Osteocyte (in vitro differentiated cells): ENCODE data around the gene AP5Z1. TPM values are rescaled to one million over a fixed set of nuclear protein-coding genes. Genes with fewer than 3 reads are reported as not detected.

Experiments
- DNase-seq: peaks from one replicate; pipeline ENCODE4 v3.0.0; 2021; ENCODE audit warnings: mixed read lengths; ENCODE audit not compliant: unreplicated experiment; ENCODE audit errors: extremely low spot score
- H3K27ac Mint-ChIP-seq: one replicate; pipeline ENCODE4 v1.8.0; 2021; ENCODE audit warnings: mild to moderate bottlenecking, mixed read lengths; ENCODE audit not compliant: unreplicated experiment
- H3K27me3 Mint-ChIP-seq: one replicate; pipeline ENCODE4 v1.8.0; 2021; ENCODE audit warnings: mixed read lengths; ENCODE audit not compliant: unreplicated experiment
- H3K36me3 Mint-ChIP-seq: one replicate; pipeline ENCODE4 v1.8.0; 2021; ENCODE audit warnings: mixed read lengths; ENCODE audit not compliant: unreplicated experiment
- H3K4me1 Mint-ChIP-seq: one replicate; pipeline ENCODE4 v1.8.0; 2021; ENCODE audit warnings: mixed read lengths; ENCODE audit not compliant: unreplicated experiment
- H3K4me3 Mint-ChIP-seq: one replicate; pipeline ENCODE4 v1.8.0; 2021; ENCODE audit warnings: mild to moderate bottlenecking, moderate library complexity, mixed read lengths; ENCODE audit not compliant: unreplicated experiment
- H3K9me3 Mint-ChIP-seq: one replicate; pipeline ENCODE4 v1.8.0; 2021; ENCODE audit warnings: mixed read lengths; ENCODE audit not compliant: unreplicated experiment
- CTCF ChIP-seq: fragments of 200-600 bp; sonication (generic); IDR thresholded peaks from 2 replicates; pipeline ENCODE4 v1.5.0; 2021; ENCODE audit warnings: antibody characterized with exemption, mild to moderate bottlenecking, moderate library complexity
- total RNA-seq: library from RNA; stranded (reverse); gene quantifications from 2 replicates; pipeline ENCODE4 v1.2.1, GENCODE V29; 2021

Gene AP5Z1
- total RNA-seq, 1 donor from 2014 or later, result 50.2 TPM

- no peak for TF ChIP-seq CTCF
- no peak for DNase-seq
Measured at GRCh38 chr7:4789194-4790077, 14.0 kb downstream of the AP5Z1 start.

GRCh38 chr7:4790078-4790465, 14.6 kb downstream of the AP5Z1 start:
- no peak for TF ChIP-seq CTCF
- Mint-ChIP-seq H3K36me3 (peaks cover 23% of the 10 kb centered on the region), H3K27me3 (no peaks in the 10 kb centered on the region), H3K4me3 (no peak overlapping the region), H3K4me1 (peaks cover 2% of the 10 kb centered on the region), H3K27ac (no peak overlapping the region), H3K9me3 (no peaks in the 10 kb centered on the region)
- no peak for DNase-seq

More at GRCh38 chr7:4789194-4790077, 14.0 kb downstream of the AP5Z1 start:
- Mint-ChIP-seq H3K4me1 (peaks cover 2% of the 10 kb centered on the region), H3K36me3 (peaks cover 23% of the 10 kb centered on the region), H3K4me3 (no peak overlapping the region), H3K27ac (no peak overlapping the region), H3K27me3 (no peaks in the 10 kb centered on the region), H3K9me3 (no peaks in the 10 kb centered on the region)

- Mint-ChIP-seq H3K27ac (no peak overlapping the region), H3K4me1 (peaks cover 2% of the 10 kb centered on the region), H3K36me3 (peaks cover 23% of the 10 kb centered on the region), H3K9me3 (no peaks in the 10 kb centered on the region), H3K27me3 (no peaks in the 10 kb centered on the region), H3K4me3 (no peak overlapping the region)
- no peak for TF ChIP-seq CTCF
- no peak for DNase-seq
Measured at GRCh38 chr7:4790516-4790991, 15.1 kb downstream of the AP5Z1 start.

GRCh38 chr7:4791101-4791737, 15.8 kb downstream of the AP5Z1 start:
- no peak overlapping the region for H3K4me3 Mint-ChIP-seq
- no peak overlapping the region for H3K27ac Mint-ChIP-seq
- no peaks in the 10 kb centered on the region for H3K9me3 Mint-ChIP-seq
- H3K4me1 Mint-ChIP-seq, result peaks cover 2% of the 10 kb centered on the region
- DNase-seq, result no peak
- no peaks in the 10 kb centered on the region for H3K27me3 Mint-ChIP-seq
- peaks cover 22% of the 10 kb centered on the region for H3K36me3 Mint-ChIP-seq
- no peak for TF ChIP-seq CTCF
